ENCODE data around the gene AGAP1.

DNA sequence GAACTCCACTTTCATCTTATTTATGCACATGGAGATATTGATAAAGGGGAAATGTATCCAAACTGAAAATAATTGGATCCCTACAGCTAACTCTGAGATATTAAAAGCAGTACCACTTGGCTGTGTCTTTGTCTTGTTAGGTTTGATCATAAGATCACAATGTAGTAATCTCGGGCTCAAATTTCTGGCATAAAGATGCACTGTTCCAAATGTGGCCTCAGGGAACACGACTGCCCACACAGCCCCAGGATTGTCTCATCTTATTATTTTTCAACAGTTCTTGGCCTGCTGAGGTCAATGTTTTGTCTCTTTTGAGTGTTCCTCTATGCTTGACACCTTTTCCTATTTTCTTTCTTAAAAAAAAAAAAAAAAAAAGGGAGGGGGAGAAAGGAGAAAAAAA, 560.3 kb downstream of the AGAP1 start:
- TF ChIP-seq, protein P1, sequence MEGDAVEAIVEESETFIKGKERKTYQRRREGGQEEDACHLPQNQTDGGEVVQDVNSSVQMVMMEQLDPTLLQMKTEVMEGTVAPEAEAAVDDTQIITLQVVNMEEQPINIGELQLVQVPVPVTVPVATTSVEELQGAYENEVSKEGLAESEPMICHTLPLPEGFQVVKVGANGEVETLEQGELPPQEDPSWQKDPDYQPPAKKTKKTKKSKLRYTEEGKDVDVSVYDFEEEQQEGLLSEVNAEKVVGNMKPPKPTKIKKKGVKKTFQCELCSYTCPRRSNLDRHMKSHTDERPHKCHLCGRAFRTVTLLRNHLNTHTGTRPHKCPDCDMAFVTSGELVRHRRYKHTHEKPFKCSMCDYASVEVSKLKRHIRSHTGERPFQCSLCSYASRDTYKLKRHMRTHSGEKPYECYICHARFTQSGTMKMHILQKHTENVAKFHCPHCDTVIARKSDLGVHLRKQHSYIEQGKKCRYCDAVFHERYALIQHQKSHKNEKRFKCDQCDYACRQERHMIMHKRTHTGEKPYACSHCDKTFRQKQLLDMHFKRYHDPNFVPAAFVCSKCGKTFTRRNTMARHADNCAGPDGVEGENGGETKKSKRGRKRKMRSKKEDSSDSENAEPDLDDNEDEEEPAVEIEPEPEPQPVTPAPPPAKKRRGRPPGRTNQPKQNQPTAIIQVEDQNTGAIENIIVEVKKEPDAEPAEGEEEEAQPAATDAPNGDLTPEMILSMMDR (IDR thresholded peaks at IDR 0.05) = no peak
- no peak for TF ChIP-seq POLR2A (IDR thresholded peaks at IDR 0.05)
